ENCODE data around the gene RNF41.
"Not testable (repeated sequence)": the region's sequence is repeated elsewhere in the genome, so short reads cannot be mapped to it uniquely, and the experiment has no call there.

Gene RNF41

DNA sequence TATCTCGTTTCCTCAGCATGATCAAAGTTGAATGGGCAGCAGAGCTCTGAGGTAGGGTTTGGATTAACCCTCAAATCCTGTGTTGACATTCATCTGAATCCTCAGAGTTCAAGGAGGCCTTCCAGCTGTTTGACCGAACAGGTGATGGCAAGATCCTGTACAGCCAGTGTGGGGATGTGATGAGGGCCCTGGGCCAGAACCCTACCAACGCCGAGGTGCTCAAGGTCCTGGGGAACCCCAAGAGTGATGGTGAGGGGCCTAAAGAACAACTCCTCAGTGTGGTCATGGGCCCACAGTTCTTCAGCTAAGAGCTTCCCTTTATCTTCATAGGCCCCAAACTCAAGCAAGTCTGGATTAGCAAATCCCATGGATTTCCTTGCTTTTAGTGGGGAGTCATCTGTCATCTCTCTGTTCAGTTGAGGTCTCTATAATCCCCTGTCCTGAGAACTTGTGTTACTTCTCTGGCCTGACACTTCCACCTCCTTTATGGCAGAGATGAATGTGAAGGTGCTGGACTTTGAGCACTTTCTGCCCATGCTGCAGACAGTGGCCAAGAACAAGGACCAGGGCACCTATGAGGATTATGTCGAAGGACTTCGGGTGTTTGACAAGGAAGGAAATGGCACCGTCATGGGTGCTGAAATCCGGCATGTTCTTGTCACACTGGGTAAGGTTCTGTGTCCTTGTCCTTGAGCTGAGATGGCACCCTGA is 62.1 kb downstream of the RNF41 start:
- Histone ChIP-seq H3K4me3 (ENCODE audit: low read length) (peak overlapping the region; percentile 95), H3K4me1 (ENCODE audit: control insufficient read depth, insufficient read depth, low read length) (peaks cover 27% of the 10 kb centered on the region), H3K9me3 (ENCODE audit: control insufficient read depth, low read length) (no peaks in the 10 kb centered on the region), H3K27me3 (ENCODE audit: control insufficient read depth, insufficient read depth, low read length) (no peaks in the 10 kb centered on the region), H3K36me3 (ENCODE audit: control insufficient read depth, insufficient read depth, low read length) (peaks cover 29% of the 10 kb centered on the region), H3K9ac (ENCODE audit: low read length) (peak overlapping the region; percentile 100)

DNA sequence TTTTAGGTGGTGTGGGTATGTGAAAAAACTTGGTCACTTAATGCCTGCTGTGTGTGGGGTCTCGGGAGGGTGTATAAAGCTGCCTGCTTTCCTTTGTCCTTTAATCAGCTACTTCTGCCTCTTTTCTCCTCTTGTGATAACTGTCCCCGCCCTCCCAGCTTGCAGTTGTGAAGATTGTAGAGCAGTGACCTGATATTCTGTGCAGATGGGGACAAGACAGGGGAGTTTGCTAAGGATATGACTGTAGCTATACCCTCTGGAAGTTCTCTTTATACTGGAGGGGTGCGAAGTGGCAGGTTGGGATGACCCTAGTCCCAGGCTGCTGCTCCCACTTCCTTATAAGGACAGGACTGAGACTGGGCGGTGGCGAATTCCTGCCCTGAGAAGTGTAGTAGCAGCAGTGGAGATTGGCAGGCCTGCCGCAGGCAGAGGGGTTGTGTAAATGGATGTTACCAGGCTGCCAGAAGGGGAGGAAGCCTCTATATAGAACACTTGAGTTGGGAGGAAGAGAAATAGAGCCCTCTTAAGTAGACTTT is 62.7 kb downstream of the RNF41 start:
- Histone ChIP-seq H3K9me3 (ENCODE audit: control insufficient read depth, low read length) (no peaks in the 10 kb centered on the region), H3K4me3 (ENCODE audit: low read length) (peak overlapping the region; percentile 95), H3K27me3 (ENCODE audit: control insufficient read depth, insufficient read depth, low read length) (no peaks in the 10 kb centered on the region), H3K9ac (ENCODE audit: low read length) (peak overlapping the region; percentile 100), H3K36me3 (ENCODE audit: control insufficient read depth, insufficient read depth, low read length) (peaks cover 29% of the 10 kb centered on the region), H3K4me1 (ENCODE audit: control insufficient read depth, insufficient read depth, low read length) (peaks cover 27% of the 10 kb centered on the region)

DNA sequence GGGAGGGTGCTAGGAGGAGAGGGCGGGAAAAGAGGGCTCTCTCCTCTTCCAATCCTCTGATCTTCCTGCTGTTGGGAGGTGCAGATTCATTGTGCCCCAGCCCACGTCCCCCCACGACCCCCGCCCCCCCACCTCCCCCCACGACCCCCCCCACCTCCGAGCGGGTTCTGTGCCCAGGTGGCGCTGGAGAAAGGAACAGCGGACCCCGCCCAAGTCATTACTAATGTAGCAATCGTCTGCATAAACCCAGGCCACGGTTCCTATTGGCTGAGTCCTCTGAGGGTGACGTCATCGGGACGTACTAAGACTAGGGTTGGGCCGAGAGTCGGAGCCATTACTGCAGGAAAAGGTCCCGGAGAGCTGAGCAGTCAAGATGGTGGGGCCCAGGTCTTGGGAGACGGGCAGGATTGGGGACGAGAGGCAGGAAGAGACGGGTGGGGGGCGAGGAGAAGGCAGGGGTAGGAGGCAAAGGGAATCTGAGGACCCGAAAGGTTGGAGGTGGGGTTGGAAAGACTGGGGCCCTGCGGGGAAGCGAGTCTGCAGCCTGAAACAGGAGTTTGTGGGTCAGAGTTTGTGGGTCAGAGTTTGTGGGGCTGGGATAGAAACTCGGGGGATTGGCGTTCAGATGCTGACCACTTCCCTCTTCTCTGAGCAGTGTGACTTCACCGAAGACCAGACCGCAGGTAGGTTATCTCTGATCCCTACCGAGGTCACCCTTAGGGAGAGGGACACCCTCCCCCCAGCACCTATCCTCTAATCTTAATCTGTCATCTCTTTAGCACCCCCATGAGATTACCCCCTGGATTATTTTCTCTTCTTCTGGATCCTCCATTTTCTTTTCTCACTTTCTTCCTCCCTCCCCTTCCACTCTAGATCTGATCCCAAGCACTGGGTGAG is 63.4 kb downstream of the RNF41 start, which contains the start of gene MYL6:
Gene MYL6, plus strand, starts transcription at position 331 of the 897 bp plus-strand sequence. Its CDS starts 43 bp downstream, at position 374.
- Histone ChIP-seq H3K9ac (ENCODE audit: low read length) (peak within 1 kb of the TSS; percentile 100), H3K4me1 (ENCODE audit: control insufficient read depth, insufficient read depth, low read length) (peaks cover 27% of the 10 kb centered on the region), H3K4me3 (ENCODE audit: low read length) (peak within 1 kb of the TSS; percentile 95), H3K36me3 (ENCODE audit: control insufficient read depth, insufficient read depth, low read length) (peaks cover 29% of the 10 kb centered on the region), H3K27me3 (ENCODE audit: control insufficient read depth, insufficient read depth, low read length) (no peaks in the 10 kb centered on the region), H3K9me3 (ENCODE audit: control insufficient read depth, low read length) (no peaks in the 10 kb centered on the region)

DNA sequence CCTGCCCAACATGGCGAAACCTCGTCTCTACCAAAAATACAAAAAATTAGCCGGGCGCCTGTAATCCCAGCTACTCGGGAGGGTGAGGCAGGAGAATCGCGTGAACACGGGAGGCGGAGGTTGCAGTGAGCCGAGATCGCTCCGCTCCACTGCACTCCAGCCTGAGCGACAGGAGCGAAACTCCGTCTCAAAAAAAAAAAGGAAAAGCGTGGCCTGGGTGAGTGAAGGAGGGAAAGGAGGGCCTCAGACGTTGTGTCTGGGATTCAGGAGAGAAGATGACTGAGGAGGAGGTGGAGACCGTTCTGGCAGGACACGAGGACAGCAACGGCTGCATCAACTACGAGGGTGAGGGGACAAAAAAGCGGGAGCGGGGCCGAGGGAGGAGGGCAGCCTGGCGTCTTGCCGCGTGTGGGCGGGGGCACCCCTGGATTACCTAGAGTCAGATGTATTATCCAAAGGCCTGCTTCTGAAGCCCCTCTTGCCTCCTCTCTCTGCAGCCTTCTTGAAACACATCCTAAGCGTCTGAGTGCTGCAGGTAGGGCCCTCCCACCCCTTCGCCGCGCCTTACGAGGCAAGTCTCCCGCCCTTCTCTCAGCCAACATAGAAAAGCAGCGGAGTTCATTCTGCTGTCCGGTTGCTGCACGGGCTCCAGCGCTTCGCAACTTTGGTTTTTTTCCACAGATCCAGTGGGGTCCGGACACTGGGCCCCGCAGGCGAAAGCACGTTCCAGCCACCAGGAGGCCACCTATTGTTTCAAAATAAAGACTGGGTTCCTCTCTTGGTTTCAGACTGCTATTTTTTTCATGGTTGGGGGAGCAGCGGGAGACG is 64.3 kb downstream of the RNF41 start:
- no peaks in the 10 kb centered on the region for H3K9me3 ChIP-seq (ENCODE audit: control insufficient read depth, low read length)
- H3K4me1 ChIP-seq (ENCODE audit: control insufficient read depth, insufficient read depth, low read length) = peaks cover 33% of the 10 kb centered on the region
- peak overlapping the region; percentile 49 for H3K4me3 ChIP-seq (ENCODE audit: low read length)
- no peaks in the 10 kb centered on the region for H3K27me3 ChIP-seq (ENCODE audit: control insufficient read depth, insufficient read depth, low read length)
- H3K9ac ChIP-seq (ENCODE audit: low read length) = peak overlapping the region; percentile 78
- H3K36me3 ChIP-seq (ENCODE audit: control insufficient read depth, insufficient read depth, low read length) = peaks cover 29% of the 10 kb centered on the region

DNA sequence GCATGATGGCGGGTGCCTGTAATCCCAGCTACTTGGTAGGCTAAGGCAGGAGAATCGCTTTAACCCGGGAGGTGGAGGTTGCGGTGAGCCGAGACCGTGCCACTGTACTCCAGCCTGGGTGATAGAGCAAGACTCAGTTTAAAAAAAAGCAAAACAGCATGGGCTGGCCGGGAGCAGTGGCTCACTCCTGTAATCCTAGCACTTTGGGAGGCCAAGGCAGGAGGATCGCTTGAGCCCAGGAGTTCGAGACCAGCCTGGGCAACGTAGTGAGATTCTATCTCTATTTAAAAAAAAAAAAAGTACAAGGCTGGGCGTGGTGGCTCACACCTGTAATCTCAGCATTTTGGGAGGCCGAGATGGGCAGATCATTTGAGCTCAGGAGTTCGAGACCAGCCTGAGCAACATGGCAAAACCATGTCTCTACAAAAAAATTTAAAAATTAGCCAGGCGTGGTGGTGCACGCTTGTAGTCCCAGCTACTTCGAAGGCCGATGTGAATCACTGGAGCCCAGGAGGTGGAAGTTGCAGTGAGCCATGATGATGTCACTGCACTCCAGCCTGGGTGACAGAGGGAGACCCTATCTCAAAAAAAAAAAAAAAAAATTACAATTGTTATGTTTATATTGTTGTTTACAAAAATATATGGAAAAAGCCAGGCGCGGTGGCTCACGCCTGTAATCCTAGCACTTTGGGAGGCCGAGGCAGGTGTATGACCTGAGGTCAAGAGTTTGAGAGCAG is 65.1 kb downstream of the RNF41 start:
- peaks cover 36% of the 10 kb centered on the region for H3K4me1 ChIP-seq (ENCODE audit: control insufficient read depth, insufficient read depth, low read length)
- peak overlapping the region; percentile 78 for H3K9ac ChIP-seq (ENCODE audit: low read length)
- H3K27me3 ChIP-seq (ENCODE audit: control insufficient read depth, insufficient read depth, low read length); H3K9me3 ChIP-seq (ENCODE audit: control insufficient read depth, low read length); H3K4me3 ChIP-seq (ENCODE audit: low read length): not testable (repeated sequence)
- H3K36me3 ChIP-seq (ENCODE audit: control insufficient read depth, insufficient read depth, low read length) = peaks cover 25% of the 10 kb centered on the region

DNA sequence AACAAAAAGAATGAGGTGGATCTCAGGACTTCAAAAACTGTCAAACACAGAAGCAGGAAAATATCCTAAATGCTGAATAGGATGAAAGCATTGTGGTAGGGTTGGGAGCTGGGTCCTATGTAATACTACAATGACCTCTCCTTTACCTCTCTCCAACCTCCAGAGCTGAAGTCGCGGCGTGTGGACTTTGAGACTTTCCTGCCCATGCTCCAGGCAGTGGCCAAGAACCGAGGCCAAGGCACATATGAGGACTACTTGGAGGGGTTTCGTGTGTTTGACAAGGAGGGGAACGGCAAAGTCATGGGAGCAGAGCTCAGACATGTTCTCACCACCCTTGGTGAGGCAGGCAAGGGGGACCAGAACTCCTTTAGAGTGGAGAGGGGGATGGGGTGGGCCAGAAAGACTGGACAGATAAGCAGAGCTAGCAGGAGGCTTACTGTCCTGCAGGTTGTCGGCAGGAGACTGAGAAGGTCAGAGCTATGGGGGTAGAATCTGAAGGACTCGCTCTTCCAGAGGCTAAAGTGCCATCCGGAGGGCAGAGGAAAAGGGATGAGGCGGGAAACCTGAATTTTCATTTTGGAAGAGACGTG is 66.4 kb downstream of the RNF41 start:
- no peak overlapping the region for H3K4me3 ChIP-seq (ENCODE audit: low read length)
- H3K4me1 ChIP-seq (ENCODE audit: control insufficient read depth, insufficient read depth, low read length) = peaks cover 28% of the 10 kb centered on the region

DNA sequence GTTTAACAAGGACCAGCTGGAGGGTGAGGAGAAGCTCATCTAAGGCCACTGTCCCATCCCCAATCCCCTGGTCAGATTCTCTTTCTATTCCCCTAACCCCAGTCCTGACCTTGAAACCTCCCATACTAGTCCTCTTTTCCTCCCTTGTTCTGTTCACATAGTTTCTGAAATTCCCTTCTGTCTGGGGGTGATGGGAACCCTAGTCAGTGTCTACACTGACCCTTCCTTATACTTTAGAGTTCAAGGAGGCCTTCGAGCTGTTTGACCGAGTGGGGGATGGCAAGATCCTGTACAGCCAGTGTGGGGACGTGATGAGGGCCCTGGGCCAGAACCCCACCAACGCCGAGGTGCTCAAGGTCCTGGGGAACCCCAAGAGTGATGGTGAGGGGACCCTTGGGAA is 66.9 kb downstream of the RNF41 start:
- Histone ChIP-seq H3K4me3 (ENCODE audit: low read length) (no peak overlapping the region), H3K4me1 (ENCODE audit: control insufficient read depth, insufficient read depth, low read length) (peaks cover 23% of the 10 kb centered on the region), H3K9me3 (ENCODE audit: control insufficient read depth, low read length) (no peaks in the 10 kb centered on the region), H3K36me3 (ENCODE audit: control insufficient read depth, insufficient read depth, low read length) (peaks cover 7% of the 10 kb centered on the region), H3K27me3 (ENCODE audit: control insufficient read depth, insufficient read depth, low read length) (no peaks in the 10 kb centered on the region), H3K9ac (ENCODE audit: low read length) (no peak overlapping the region)

More for the DNA sequence above, 66.4 kb downstream of the RNF41 start:
- H3K9ac ChIP-seq (ENCODE audit: low read length) = no peak overlapping the region
- no peaks in the 10 kb centered on the region for H3K27me3 ChIP-seq (ENCODE audit: control insufficient read depth, insufficient read depth, low read length)
- H3K9me3 ChIP-seq (ENCODE audit: control insufficient read depth, low read length) = no peaks in the 10 kb centered on the region
- H3K36me3 ChIP-seq (ENCODE audit: control insufficient read depth, insufficient read depth, low read length) = peaks cover 12% of the 10 kb centered on the region

DNA sequence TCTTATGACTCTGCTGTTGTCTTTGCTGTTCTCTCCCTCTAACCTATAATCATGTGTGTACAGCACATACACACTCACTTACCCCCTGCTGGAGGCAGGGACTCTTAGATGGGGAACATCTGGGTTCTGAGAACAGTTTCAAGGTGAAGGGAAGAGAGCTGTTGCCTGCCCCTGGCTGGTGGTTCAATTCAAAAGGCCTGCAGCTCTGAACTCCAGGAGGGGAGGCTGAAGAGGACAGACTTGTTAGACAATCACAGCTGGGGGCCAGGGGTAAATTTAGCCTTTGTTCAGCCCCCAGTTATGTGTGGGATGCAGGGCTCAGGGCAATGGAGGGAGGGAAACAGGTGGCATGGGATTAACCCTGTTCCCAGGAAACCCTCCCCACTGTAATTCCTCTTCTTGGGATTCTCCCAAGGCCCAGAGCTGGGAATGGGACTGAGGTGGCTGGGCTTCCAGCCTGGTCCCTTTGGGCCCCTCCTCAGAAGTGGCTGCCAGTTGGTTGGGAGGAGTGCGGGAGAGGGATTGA is 67.4 kb downstream of the RNF41 start:
- H3K4me1 ChIP-seq (ENCODE audit: control insufficient read depth, insufficient read depth, low read length) = peaks cover 19% of the 10 kb centered on the region
- no peaks in the 10 kb centered on the region for H3K9me3 ChIP-seq (ENCODE audit: control insufficient read depth, low read length)
- no peak overlapping the region for H3K4me3 ChIP-seq (ENCODE audit: low read length)
- no peak overlapping the region for H3K9ac ChIP-seq (ENCODE audit: low read length)
- peaks cover 2% of the 10 kb centered on the region for H3K36me3 ChIP-seq (ENCODE audit: control insufficient read depth, insufficient read depth, low read length)
- H3K27me3 ChIP-seq (ENCODE audit: control insufficient read depth, insufficient read depth, low read length) = no peaks in the 10 kb centered on the region

DNA sequence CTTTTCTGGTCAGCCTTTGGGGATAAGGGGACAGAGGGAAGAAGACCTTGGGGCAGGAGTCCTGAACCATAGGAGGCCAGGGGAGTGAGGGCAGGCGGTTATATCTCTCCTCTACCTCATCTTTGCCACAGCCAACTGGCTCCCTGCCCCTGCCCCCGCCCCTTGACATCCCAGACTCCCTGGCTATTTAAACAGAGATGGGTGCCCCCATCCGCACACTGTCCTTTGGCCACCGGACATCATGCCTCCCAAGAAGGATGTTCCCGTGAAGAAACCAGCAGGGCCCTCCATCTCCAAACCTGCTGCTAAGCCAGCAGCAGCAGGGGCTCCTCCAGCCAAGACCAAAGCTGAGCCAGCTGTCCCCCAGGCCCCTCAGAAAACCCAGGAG is 68.0 kb downstream of the RNF41 start:
- no peak overlapping the region for H3K9ac ChIP-seq (ENCODE audit: low read length)
- H3K36me3 ChIP-seq (ENCODE audit: control insufficient read depth, insufficient read depth, low read length) = no peaks in the 10 kb centered on the region
- no peaks in the 10 kb centered on the region for H3K9me3 ChIP-seq (ENCODE audit: control insufficient read depth, low read length)
- H3K4me1 ChIP-seq (ENCODE audit: control insufficient read depth, insufficient read depth, low read length) = peaks cover 19% of the 10 kb centered on the region
- no peak overlapping the region for H3K4me3 ChIP-seq (ENCODE audit: low read length)
- H3K27me3 ChIP-seq (ENCODE audit: control insufficient read depth, insufficient read depth, low read length) = no peaks in the 10 kb centered on the region

DNA sequence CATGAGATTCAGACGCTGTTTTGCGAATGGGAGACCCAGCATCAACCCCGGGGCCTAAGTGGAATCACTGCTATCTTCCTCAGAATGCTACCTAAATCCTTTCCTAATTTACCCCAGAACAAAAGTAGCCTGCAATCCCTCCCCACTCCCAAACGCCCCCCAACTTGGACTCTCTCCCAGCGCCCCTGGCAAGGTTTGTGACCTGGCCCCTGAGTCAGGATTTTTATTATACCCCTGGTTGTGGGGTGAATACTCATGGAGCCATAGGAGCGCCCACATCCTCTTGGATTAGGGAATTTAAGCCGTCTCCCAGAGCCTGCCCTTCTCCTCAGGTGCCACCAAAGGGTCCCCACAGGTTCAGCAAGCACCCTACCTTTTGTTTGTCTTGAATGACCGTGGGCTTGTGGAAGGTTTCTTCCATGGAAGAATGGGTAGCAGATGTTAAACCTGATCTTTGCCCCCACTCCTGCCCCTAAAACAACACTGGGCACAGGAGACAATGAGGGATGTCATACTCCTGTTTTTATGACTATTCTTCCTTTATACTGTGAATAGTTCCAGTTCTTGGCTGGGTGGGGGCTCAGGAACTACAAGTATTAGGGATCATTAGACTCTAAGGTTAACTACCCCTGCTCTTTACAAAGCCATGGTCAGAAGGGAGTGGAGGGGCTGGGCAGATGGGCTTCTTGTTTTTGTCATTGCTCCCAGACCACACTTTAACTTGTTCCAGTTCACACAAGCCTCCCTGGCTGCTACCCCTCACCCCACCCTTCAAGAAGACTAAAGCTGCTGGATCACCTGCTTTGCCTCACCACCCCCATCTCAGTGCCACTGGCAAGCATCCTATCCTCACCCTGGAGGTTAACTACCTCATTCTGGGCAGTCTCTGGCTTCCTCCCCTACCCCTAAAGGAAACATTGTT is 68.7 kb downstream of the RNF41 start:
- Histone ChIP-seq H3K9ac (ENCODE audit: low read length) (peak overlapping the region; percentile 88), H3K36me3 (ENCODE audit: control insufficient read depth, insufficient read depth, low read length) (no peaks in the 10 kb centered on the region), H3K9me3 (ENCODE audit: control insufficient read depth, low read length) (no peaks in the 10 kb centered on the region), H3K4me1 (ENCODE audit: control insufficient read depth, insufficient read depth, low read length) (peaks cover 19% of the 10 kb centered on the region), H3K27me3 (ENCODE audit: control insufficient read depth, insufficient read depth, low read length) (no peaks in the 10 kb centered on the region), H3K4me3 (ENCODE audit: low read length) (peak overlapping the region; percentile 78)

All from mucosa of stomach (tissue), 1 donor.